Measurements from ENCODE around the gene MRPL50.
"Not testable (repeated sequence)": the region's sequence is repeated elsewhere in the genome, so short reads cannot be mapped to it uniquely, and the experiment has no call there.

GRCh38 chr9:101384873-101385536, 13.4 kb downstream of the MRPL50 start, which contains the start of gene BAAT:
- not testable (repeated sequence) for TF ChIP-seq ZFP30 (CRISPR knock-in tag; IDR thresholded peaks at IDR 0.05); PATZ1 (CRISPR knock-in tag; IDR thresholded peaks at IDR 0.05; ENCODE audit: borderline replicate concordance)

Measured in SK-N-SH treated with all-trans-retinoic acid at 6 μM for 48 hours (cell line).